WTC11 (cell line): ENCODE measurements around the gene LRMDA.

Experiments
- CTCF ChIP-seq: fragments of 200-600 bp; IDR thresholded peaks from 2 replicates; pipeline ENCODE4 v1.8.0; 2022; ENCODE audit warnings: antibody characterized with exemption
- ELF4 ChIP-seq: sonication (generic); formaldehyde crosslinking; IDR thresholded peaks from 2 replicates; pipeline ENCODE4 v1.8.1; 2022; ENCODE audit warnings: low read depth, mild to moderate bottlenecking, moderate library complexity, missing genetic modification reagents
- IRF1 ChIP-seq: sonication (generic); formaldehyde crosslinking; IDR thresholded peaks from 2 replicates; pipeline ENCODE4 v1.8.0; 2023; ENCODE audit warnings: missing genetic modification reagents
- RELA ChIP-seq: sonication (generic); formaldehyde crosslinking; IDR thresholded peaks from 2 replicates; pipeline ENCODE4 v1.8.1; 2022; ENCODE audit warnings: missing genetic modification reagents, mild to moderate bottlenecking, borderline replicate concordance
- SP1 ChIP-seq: sonication (generic); formaldehyde crosslinking; conservative IDR thresholded peaks from 2 replicates; pipeline ENCODE4 v1.8.1; 2022; ENCODE audit warnings: missing genetic modification reagents
- USF2 ChIP-seq: sonication (generic); formaldehyde crosslinking; IDR thresholded peaks from 2 replicates; pipeline ENCODE4 v1.8.1; 2023; ENCODE audit warnings: mild to moderate bottlenecking, missing genetic modification reagents, moderate library complexity

- TF ChIP-seq RELA (CRISPR knock-in tag): no peak
- TF ChIP-seq CTCF: no peak
- TF ChIP-seq IRF1 (CRISPR knock-in tag): no peak
- no peak for TF ChIP-seq SP1 (CRISPR knock-in tag)
- TF ChIP-seq ELF4 (CRISPR knock-in tag): no peak
- no peak for TF ChIP-seq USF2 (CRISPR knock-in tag)
Measured at GRCh38 chr10:76091926-76092325, 660.5 kb downstream of the LRMDA start.
